GM12865 (cell line): Measurements from ENCODE around the gene MAP2K5.

ENCODE experiments used
- DNase-seq: peaks from one replicate; pipeline ENCODE4 v3.0.0; 2010; ENCODE audit warnings: low read depth
- H3K4me3 ChIP-seq: 2 replicates; pipeline ENCODE4 v1.5.1; 2011; ENCODE audit warnings: mild to moderate bottlenecking, low read depth, low read length, control low read depth
- CTCF ChIP-seq: IDR thresholded peaks from 2 replicates; pipeline ENCODE4 v1.5.1; 2011; ENCODE audit warnings: low read length, control low read depth, low read depth, inconsistent platforms; ENCODE audit not compliant: insufficient read depth; ENCODE audit errors: missing control alignments

The MAP2K5 gene

GRCh38 chr15:67587754-67588153, 45.3 kb downstream of the MAP2K5 start:
- no peak for TF ChIP-seq CTCF
- H3K4me3 ChIP-seq: no peak overlapping the region
- no peak for DNase-seq

- DNase-seq: no peak
- no peak for TF ChIP-seq CTCF
- no peak overlapping the region for H3K4me3 ChIP-seq
Measured at GRCh38 chr15:67590191-67590590, 47.7 kb downstream of the MAP2K5 start.

- no peak for DNase-seq
- TF ChIP-seq CTCF: no peak
- H3K4me3 ChIP-seq: no peak overlapping the region
Measured at GRCh38 chr15:67592245-67592644, 49.7 kb downstream of the MAP2K5 start.

- TF ChIP-seq CTCF: no peak
- H3K4me3 ChIP-seq: no peak overlapping the region
Measured at GRCh38 chr15:67593562-67593961, 51.1 kb downstream of the MAP2K5 start.

GRCh38 chr15:67594770-67595169, 52.3 kb downstream of the MAP2K5 start:
- DNase-seq: no peak
- TF ChIP-seq CTCF: no peak
- H3K4me3 ChIP-seq: no peak overlapping the region

More at GRCh38 chr15:67593562-67593961, 51.1 kb downstream of the MAP2K5 start:
- no peak for DNase-seq

GRCh38 chr15:67595572-67595971, 53.1 kb downstream of the MAP2K5 start:
- TF ChIP-seq CTCF: no peak
- H3K4me3 ChIP-seq: no peak overlapping the region
- DNase-seq: no peak

- no peak overlapping the region for H3K4me3 ChIP-seq
- no peak for TF ChIP-seq CTCF
- DNase-seq: no peak
Measured at GRCh38 chr15:67601073-67601472, 58.6 kb downstream of the MAP2K5 start.
